ENCODE results near the gene PTCD2. TPM values are rescaled to one million over a fixed set of nuclear protein-coding genes. Genes with fewer than 3 reads are reported as not detected.

The PTCD2 gene
- total RNA-seq, 1 experiment from 2014 or later = 12.7 TPM

- TF ChIP-seq EZH2 (IDR thresholded peaks at IDR 0.05; ENCODE audit: borderline replicate concordance, low read depth, low read length, poor library complexity, severe bottlenecking) (no peak), CTCF (conservative IDR thresholded peaks at IDR 0.05; ENCODE audit: low read depth, low read length) (no peak)
- POLR2A ChIA-PET (ENCODE audit: low non-redundant PET) = no interaction called here
- no peaks in the 10 kb centered on the region for H3K36me3 ChIP-seq (ENCODE audit: insufficient read depth, low read length, poor library complexity, severe bottlenecking)
- H3K27ac ChIP-seq (ENCODE audit: low read depth, low read length, poor library complexity, severe bottlenecking) = no peak overlapping the region
- CTCF ChIA-PET = no interaction called here
- H3K4me1 ChIP-seq (ENCODE audit: insufficient read depth, low read length, poor library complexity, severe bottlenecking) = peaks cover 8% of the 10 kb centered on the region
- peaks cover 14% of the 10 kb centered on the region for H3K27me3 ChIP-seq (replicated peaks; ENCODE audit: insufficient read depth, low read depth, low read length, poor library complexity)
- intact Hi-C loops (cut with micrococcal nuclease; ENCODE audit: unreplicated experiment) = no loop called here
- no peaks in the 10 kb centered on the region for H3K9me3 ChIP-seq (ENCODE audit: low read depth, low read length, poor library complexity, severe bottlenecking)
- H3K4me3 ChIP-seq (ENCODE audit: low read depth, low read length, poor library complexity, severe bottlenecking) = no peak overlapping the region
- no TSS peak for BruUV-seq (replicated peaks)
- no peak for DNase-seq (ENCODE audit: low spot score)
Observed at GRCh38 chr5:72383280-72383679, 63.1 kb downstream of the PTCD2 start.

- no peak for DNase-seq (ENCODE audit: low spot score)
- H3K27me3 ChIP-seq (replicated peaks; ENCODE audit: insufficient read depth, low read depth, low read length, poor library complexity) = peaks cover 18% of the 10 kb centered on the region
- no peak overlapping the region for H3K27ac ChIP-seq (ENCODE audit: low read depth, low read length, poor library complexity, severe bottlenecking)
- intact Hi-C loops (cut with micrococcal nuclease; ENCODE audit: unreplicated experiment) = no loop called here
- ChIA-PET CTCF (no interaction called here), POLR2A (ENCODE audit: low non-redundant PET) (no interaction called here)
- TF ChIP-seq CTCF (conservative IDR thresholded peaks at IDR 0.05; ENCODE audit: low read depth, low read length) = no peak
- no peak for TF ChIP-seq EZH2 (IDR thresholded peaks at IDR 0.05; ENCODE audit: borderline replicate concordance, low read depth, low read length, poor library complexity, severe bottlenecking)
- BruUV-seq (replicated peaks) = no TSS peak
- H3K9me3 ChIP-seq (ENCODE audit: low read depth, low read length, poor library complexity, severe bottlenecking) = no peaks in the 10 kb centered on the region
- peaks cover 5% of the 10 kb centered on the region for H3K4me1 ChIP-seq (ENCODE audit: insufficient read depth, low read length, poor library complexity, severe bottlenecking)
- H3K4me3 ChIP-seq (ENCODE audit: low read depth, low read length, poor library complexity, severe bottlenecking) = no peak overlapping the region
- no peaks in the 10 kb centered on the region for H3K36me3 ChIP-seq (ENCODE audit: insufficient read depth, low read length, poor library complexity, severe bottlenecking)
Observed at GRCh38 chr5:72383726-72384125, 63.6 kb downstream of the PTCD2 start.

- Histone ChIP-seq H3K27ac (ENCODE audit: low read depth, low read length, poor library complexity, severe bottlenecking) (no peak overlapping the region), H3K4me1 (ENCODE audit: insufficient read depth, low read length, poor library complexity, severe bottlenecking) (no peaks in the 10 kb centered on the region), H3K4me3 (ENCODE audit: low read depth, low read length, poor library complexity, severe bottlenecking) (no peak overlapping the region), H3K9me3 (ENCODE audit: low read depth, low read length, poor library complexity, severe bottlenecking) (no peaks in the 10 kb centered on the region), H3K36me3 (ENCODE audit: insufficient read depth, low read length, poor library complexity, severe bottlenecking) (no peaks in the 10 kb centered on the region), H3K27me3 (replicated peaks; ENCODE audit: insufficient read depth, low read depth, low read length, poor library complexity) (peaks cover 18% of the 10 kb centered on the region)
- BruUV-seq (replicated peaks) = no TSS peak
- ChIA-PET CTCF (no interaction called here), POLR2A (ENCODE audit: low non-redundant PET) (no interaction called here)
- intact Hi-C loops (cut with micrococcal nuclease; ENCODE audit: unreplicated experiment) = no loop called here
- TF ChIP-seq EZH2 (IDR thresholded peaks at IDR 0.05; ENCODE audit: borderline replicate concordance, low read depth, low read length, poor library complexity, severe bottlenecking) = no peak
- no peak for TF ChIP-seq CTCF (conservative IDR thresholded peaks at IDR 0.05; ENCODE audit: low read depth, low read length)
- DNase-seq (ENCODE audit: low spot score) = no peak
Observed at GRCh38 chr5:72386639-72387038, 66.5 kb downstream of the PTCD2 start.
